Astrocyte (in vitro differentiated cells and primary cell): ENCODE results near the gene CDS2. TPM values are rescaled to one million over a fixed set of nuclear protein-coding genes. Genes with fewer than 3 reads are reported as not detected.

Experiments
- DNase-seq: peaks from one replicate; pipeline ENCODE4 v3.0.0-alpha.2; 2010; ENCODE audit warnings: low read depth
- FAIRE-seq: peaks from 2 replicates; lab custom pipeline; 2011; peaks lifted over from hg19 to GRCh38; lab: Jason Lieb, UNC
- H2AFZ ChIP-seq: 2 replicates; pipeline ENCODE4 v1.6.0; 2012; ENCODE audit warnings: low read depth, low read length, inconsistent platforms
- H3K27ac ChIP-seq: 2 replicates; pipeline ENCODE4 v1.5.1; 2011; ENCODE audit warnings: low read depth, low read length, inconsistent platforms
- H3K27me3 ChIP-seq: 2 replicates; pipeline ENCODE4 v1.6.0; 2011; ENCODE audit warnings: low read length, inconsistent platforms; ENCODE audit not compliant: insufficient read depth
- H3K36me3 ChIP-seq: 2 replicates; pipeline ENCODE4 v1.5.1; 2011; ENCODE audit warnings: low read length, inconsistent platforms; ENCODE audit not compliant: insufficient read depth
- H3K4me1 ChIP-seq: 2 replicates; pipeline ENCODE4 v1.5.1; 2011; ENCODE audit warnings: low read length, inconsistent platforms; ENCODE audit not compliant: insufficient read depth
- H3K4me2 ChIP-seq: 2 replicates; pipeline ENCODE4 v1.6.0; 2012; ENCODE audit warnings: low read length, inconsistent platforms
- H3K4me3 ChIP-seq: 2 replicates; pipeline ENCODE4 v1.5.1; 2011; ENCODE audit warnings: low read depth, mild to moderate bottlenecking, low read length, inconsistent platforms; ENCODE audit not compliant: insufficient read depth
- H3K79me2 ChIP-seq: 2 replicates; pipeline ENCODE4 v1.6.0; 2012; ENCODE audit warnings: mild to moderate bottlenecking, low read length, inconsistent platforms; ENCODE audit not compliant: insufficient read depth
- H3K9ac ChIP-seq: 2 replicates; pipeline ENCODE4 v1.6.0; 2012; ENCODE audit warnings: mild to moderate bottlenecking, low read length, inconsistent platforms
- H3K9me3 ChIP-seq: 2 replicates; pipeline ENCODE4 v1.5.1; 2012; ENCODE audit warnings: low read depth, mild to moderate bottlenecking, low read length, inconsistent platforms; ENCODE audit not compliant: insufficient read depth
- H4K20me1 ChIP-seq: 2 replicates; pipeline ENCODE4 v1.6.0; 2012; ENCODE audit warnings: low read length, inconsistent platforms; ENCODE audit not compliant: insufficient read depth
- H3K27ac Mint-ChIP-seq: one replicate; pipeline ENCODE4 v1.8.0; 2021; ENCODE audit warnings: mild to moderate bottlenecking, mixed read lengths; ENCODE audit not compliant: unreplicated experiment
- H3K27me3 Mint-ChIP-seq: one replicate; pipeline ENCODE4 v1.8.0; 2021; ENCODE audit warnings: low read depth, mixed read lengths; ENCODE audit not compliant: unreplicated experiment
- H3K36me3 Mint-ChIP-seq: one replicate; pipeline ENCODE4 v1.8.0; 2021; ENCODE audit warnings: low read depth, mixed read lengths; ENCODE audit not compliant: unreplicated experiment
- H3K4me1 Mint-ChIP-seq: one replicate; pipeline ENCODE4 v1.8.0; 2021; ENCODE audit warnings: low read depth, mixed read lengths; ENCODE audit not compliant: unreplicated experiment
- H3K4me3 Mint-ChIP-seq: one replicate; pipeline ENCODE4 v1.8.0; 2021; ENCODE audit warnings: mild to moderate bottlenecking, moderate library complexity, mixed read lengths; ENCODE audit not compliant: unreplicated experiment
- H3K9me3 Mint-ChIP-seq: one replicate; pipeline ENCODE4 v1.8.0; 2021; ENCODE audit warnings: mild to moderate bottlenecking, mixed read lengths; ENCODE audit not compliant: unreplicated experiment
- EZH2 ChIP-seq: IDR thresholded peaks from 2 replicates; pipeline ENCODE4 v1.6.1; 2012; ENCODE audit warnings: mild to moderate bottlenecking, low read length, inconsistent platforms; ENCODE audit not compliant: insufficient read depth
- total RNA-seq: library from RNA; stranded (reverse); gene quantifications from 2 replicates; pipeline ENCODE4 v1.2.1, GENCODE V29; 2021
- TF ChIP-seq, protein P1 (sequence below): IDR thresholded peaks from 2 replicates; pipeline ENCODE4 v1.5.1; 2011; ENCODE audit warnings: low read depth, mild to moderate bottlenecking, inconsistent platforms, low read length, moderate library complexity; ENCODE audit not compliant: insufficient read depth

CDS2 gene
- total RNA-seq, 1 donor from 2014 or later = 53.9 TPM

DNA sequence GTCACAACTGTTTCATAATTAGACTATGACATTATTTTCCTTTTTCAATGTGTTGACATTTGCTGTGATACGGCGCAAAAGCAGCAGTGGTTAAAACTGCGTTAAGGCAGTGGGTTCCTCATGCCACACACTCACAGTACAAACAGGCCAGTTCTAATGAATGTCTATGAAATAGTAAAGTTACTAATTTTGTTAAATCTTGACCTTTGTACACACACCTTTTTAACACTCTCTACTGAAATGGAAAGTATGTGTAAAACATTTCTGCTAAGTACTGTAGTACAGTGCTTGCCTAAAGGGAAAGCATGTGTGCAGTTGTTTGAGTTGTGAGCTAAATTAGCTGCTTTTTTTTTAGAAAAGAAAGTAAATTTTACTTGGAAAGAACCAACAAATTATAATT, 60.3 kb downstream of the CDS2 start:
- Mint-ChIP-seq H3K27me3 (no peaks in the 10 kb centered on the region), H3K4me1 (peaks cover 4% of the 10 kb centered on the region), H3K9me3 (no peaks in the 10 kb centered on the region), H3K27ac (no peak overlapping the region), H3K36me3 (peaks cover 11% of the 10 kb centered on the region), H3K4me3 (no peak overlapping the region)
- peaks cover 8% of the 10 kb centered on the region for H3K4me1 ChIP-seq
- H3K9ac ChIP-seq = no peak overlapping the region
- DNase-seq = no peak
- no peak overlapping the region for H3K4me2 ChIP-seq
- H2AFZ ChIP-seq = no peak overlapping the region
- peaks cover 14% of the 10 kb centered on the region for H3K36me3 ChIP-seq
- no peaks in the 10 kb centered on the region for H4K20me1 ChIP-seq
- H3K27ac ChIP-seq = no peak overlapping the region
- no peaks in the 10 kb centered on the region for H3K79me2 ChIP-seq
- H3K27me3 ChIP-seq = no peaks in the 10 kb centered on the region
- no peaks in the 10 kb centered on the region for H3K9me3 ChIP-seq
- TF ChIP-seq, protein P1, sequence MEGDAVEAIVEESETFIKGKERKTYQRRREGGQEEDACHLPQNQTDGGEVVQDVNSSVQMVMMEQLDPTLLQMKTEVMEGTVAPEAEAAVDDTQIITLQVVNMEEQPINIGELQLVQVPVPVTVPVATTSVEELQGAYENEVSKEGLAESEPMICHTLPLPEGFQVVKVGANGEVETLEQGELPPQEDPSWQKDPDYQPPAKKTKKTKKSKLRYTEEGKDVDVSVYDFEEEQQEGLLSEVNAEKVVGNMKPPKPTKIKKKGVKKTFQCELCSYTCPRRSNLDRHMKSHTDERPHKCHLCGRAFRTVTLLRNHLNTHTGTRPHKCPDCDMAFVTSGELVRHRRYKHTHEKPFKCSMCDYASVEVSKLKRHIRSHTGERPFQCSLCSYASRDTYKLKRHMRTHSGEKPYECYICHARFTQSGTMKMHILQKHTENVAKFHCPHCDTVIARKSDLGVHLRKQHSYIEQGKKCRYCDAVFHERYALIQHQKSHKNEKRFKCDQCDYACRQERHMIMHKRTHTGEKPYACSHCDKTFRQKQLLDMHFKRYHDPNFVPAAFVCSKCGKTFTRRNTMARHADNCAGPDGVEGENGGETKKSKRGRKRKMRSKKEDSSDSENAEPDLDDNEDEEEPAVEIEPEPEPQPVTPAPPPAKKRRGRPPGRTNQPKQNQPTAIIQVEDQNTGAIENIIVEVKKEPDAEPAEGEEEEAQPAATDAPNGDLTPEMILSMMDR = no peak
- no peak for TF ChIP-seq EZH2
- no peak overlapping the region for H3K4me3 ChIP-seq
- no peak for FAIRE-seq

DNA sequence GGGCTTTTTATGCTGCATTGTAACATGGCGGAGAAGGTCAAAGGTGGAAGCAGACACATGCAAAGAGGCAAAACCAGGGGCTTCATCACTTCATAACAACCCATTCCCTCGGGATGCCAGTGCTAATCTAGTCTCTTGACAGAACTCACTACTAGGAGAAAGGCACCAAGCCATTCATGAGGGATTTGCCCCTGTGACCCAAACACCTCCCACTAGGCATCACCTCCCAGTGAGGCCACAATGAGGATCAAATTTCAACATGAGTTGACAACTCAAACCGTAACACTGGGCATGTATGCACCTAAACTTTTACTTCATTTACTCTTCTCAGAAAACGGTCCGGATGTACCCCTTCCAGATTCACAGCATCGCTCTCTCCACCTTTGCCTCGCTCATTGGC, 61.9 kb downstream of the CDS2 start:
- no peak for FAIRE-seq
- no peak overlapping the region for H3K27ac Mint-ChIP-seq

DNA sequence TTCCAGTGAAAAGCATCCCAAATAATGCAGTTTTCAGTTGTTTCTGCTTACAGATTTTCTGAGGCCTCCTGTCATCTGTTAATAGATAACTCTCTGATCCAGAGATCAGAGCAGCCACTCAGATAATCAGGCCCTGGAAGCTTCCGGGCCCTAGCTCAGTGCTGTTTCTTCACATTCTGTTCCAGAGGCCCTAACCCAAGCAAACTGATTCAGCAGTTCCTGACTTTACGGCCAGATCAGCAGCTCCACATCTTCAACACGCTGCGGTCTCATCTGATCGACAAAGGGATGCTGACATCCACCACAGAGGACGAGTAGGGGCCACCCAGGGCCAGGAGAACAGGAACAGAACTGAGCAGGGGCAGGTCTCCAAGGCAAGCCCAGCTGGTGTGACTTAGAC, 63.1 kb downstream of the CDS2 start:
- no peaks in the 10 kb centered on the region for H3K9me3 ChIP-seq
- H3K4me2 ChIP-seq = no peak overlapping the region
- H3K27ac ChIP-seq = no peak overlapping the region
- Mint-ChIP-seq H3K4me3 (no peak overlapping the region), H3K4me1 (no peaks in the 10 kb centered on the region), H3K9me3 (no peaks in the 10 kb centered on the region), H3K27ac (no peak overlapping the region), H3K27me3 (no peaks in the 10 kb centered on the region), H3K36me3 (peaks cover 4% of the 10 kb centered on the region)
- no peak overlapping the region for H3K4me3 ChIP-seq
- H3K79me2 ChIP-seq = no peaks in the 10 kb centered on the region
- no peaks in the 10 kb centered on the region for H3K27me3 ChIP-seq
- no peak overlapping the region for H3K9ac ChIP-seq
- DNase-seq = no peak
- H3K4me1 ChIP-seq = peaks cover 3% of the 10 kb centered on the region
- H2AFZ ChIP-seq = no peak overlapping the region
- H4K20me1 ChIP-seq = no peaks in the 10 kb centered on the region
- TF ChIP-seq, protein P1 = no peak
- TF ChIP-seq EZH2 = no peak
- no peak for FAIRE-seq
- peaks cover 7% of the 10 kb centered on the region for H3K36me3 ChIP-seq

More for the DNA sequence above, 61.9 kb downstream of the CDS2 start:
- Mint-ChIP-seq H3K4me1 (no peaks in the 10 kb centered on the region), H3K9me3 (no peaks in the 10 kb centered on the region), H3K27me3 (no peaks in the 10 kb centered on the region), H3K36me3 (peaks cover 5% of the 10 kb centered on the region), H3K4me3 (no peak overlapping the region)
- H3K9me3 ChIP-seq = no peaks in the 10 kb centered on the region
- no peak overlapping the region for H3K9ac ChIP-seq
- H4K20me1 ChIP-seq = no peaks in the 10 kb centered on the region
- no peaks in the 10 kb centered on the region for H3K27me3 ChIP-seq
- peaks cover 7% of the 10 kb centered on the region for H3K36me3 ChIP-seq
- H2AFZ ChIP-seq = no peak overlapping the region
- H3K4me1 ChIP-seq = peaks cover 3% of the 10 kb centered on the region
- no peaks in the 10 kb centered on the region for H3K79me2 ChIP-seq
- DNase-seq = no peak
- H3K4me3 ChIP-seq = no peak overlapping the region
- H3K27ac ChIP-seq = no peak overlapping the region
- TF ChIP-seq, protein P1 = no peak
- no peak for TF ChIP-seq EZH2
- no peak overlapping the region for H3K4me2 ChIP-seq
